ENCODE measurements around the gene TUBA3D. TPM values are rescaled to one million over a fixed set of nuclear protein-coding genes. Genes with fewer than 3 reads are reported as not detected.
A peak's percentile ranks its signal among the peaks of the same experiment; 100 is the strongest.

Gene TUBA3D
- total and polyA plus RNA-seq, 2 of the 13 experiments (the other 11 are each of a cell fraction or from before 2014, with no cell fraction given) = not detected

DNA sequence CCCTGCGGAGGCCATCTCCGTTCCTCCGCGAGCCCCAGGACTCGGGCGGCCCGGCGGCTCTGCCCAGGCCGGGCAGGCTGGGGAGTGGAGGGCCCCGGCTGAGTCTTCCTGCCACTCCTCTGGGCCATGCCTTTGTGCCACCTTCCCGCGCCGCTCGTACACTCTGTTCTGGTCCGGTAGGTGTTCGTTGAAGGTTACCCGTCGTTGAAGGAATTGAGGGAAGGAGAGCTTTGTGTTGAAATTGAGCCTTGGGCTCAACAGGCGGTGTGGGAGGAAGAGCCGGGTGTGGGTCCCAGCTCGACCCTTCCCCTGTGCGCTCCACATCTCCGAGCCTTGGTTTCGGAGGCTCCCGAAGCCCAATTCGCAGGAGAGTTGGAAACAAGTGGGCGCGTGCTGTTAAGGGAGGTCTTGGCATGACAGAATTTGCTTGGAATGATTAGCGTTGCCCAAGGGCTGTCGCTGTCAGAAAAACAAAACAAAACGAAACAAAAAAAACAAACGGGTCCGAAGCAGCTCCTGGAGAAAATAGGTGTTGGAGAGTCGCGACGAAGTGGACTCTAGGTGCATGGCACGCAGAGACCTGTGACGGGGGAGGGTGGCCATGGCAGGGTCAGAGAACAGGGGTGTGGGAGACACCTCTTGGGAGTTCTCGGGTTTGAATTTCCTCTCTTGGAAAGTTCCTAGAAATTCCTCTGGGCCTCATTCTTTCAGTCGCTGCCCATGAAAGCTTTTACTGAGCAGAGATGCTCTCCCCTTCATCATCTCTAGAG is 17.5 kb downstream of the TUBA3D start (continued):
- no peak; the same call in 1 of the 2 replicates for TF ChIP-seq ZGPAT (CRISPR knock-in tag; IDR thresholded peaks at IDR 0.05)
- no peak for TF ChIP-seq STAG1 (CRISPR knock-in tag; IDR thresholded peaks at IDR 0.05)
- TF ChIP-seq ZFP36 (IDR thresholded peaks at IDR 0.05; ENCODE audit: borderline replicate concordance, low read depth, low read length, partially characterized antibody) = no peak
- no peak for TF ChIP-seq ZNF530 (CRISPR knock-in tag; IDR thresholded peaks at IDR 0.05; ENCODE audit: low read depth)
- no peak for TF ChIP-seq SOX5 (CRISPR knock-in tag; IDR thresholded peaks at IDR 0.05; ENCODE audit: borderline replicate concordance)
- TF ChIP-seq KLF6 (CRISPR knock-in tag; IDR thresholded peaks at IDR 0.05) = no peak
- TF ChIP-seq, protein P1, sequence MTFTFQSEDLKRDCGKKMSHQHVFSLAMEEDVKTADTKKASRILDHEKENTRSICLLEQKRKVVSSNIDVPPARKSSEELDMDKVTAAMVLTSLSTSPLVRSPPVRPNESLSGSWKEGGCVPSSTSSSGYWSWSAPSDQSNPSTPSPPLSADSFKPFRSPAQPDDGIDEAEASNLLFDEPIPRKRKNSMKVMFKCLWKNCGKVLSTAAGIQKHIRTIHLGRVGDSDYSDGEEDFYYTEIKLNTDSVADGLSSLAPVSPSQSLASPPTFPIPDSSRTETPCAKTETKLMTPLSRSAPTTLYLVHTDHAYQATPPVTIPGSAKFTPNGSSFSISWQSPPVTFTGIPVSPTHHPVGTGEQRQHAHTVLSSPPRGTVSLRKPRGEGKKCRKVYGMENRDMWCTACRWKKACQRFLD (CRISPR knock-in tag; IDR thresholded peaks at IDR 0.05; ENCODE audit: borderline replicate concordance) = 0 out of 2 replicates have a peak, but pooled peaks have one; percentile 17
- TF ChIP-seq KLF11 (CRISPR knock-in tag; IDR thresholded peaks at IDR 0.05) = no peak
- TF ChIP-seq HOXD1 (CRISPR knock-in tag; IDR thresholded peaks at IDR 0.05) = 0 out of 2 replicates have a peak, but pooled peaks have one; percentile 16
- TF ChIP-seq ZNF20 (CRISPR knock-in tag; IDR thresholded peaks at IDR 0.05) = no peak
- no peak for TF ChIP-seq POLR2AphosphoS5 (IDR thresholded peaks at IDR 0.05; ENCODE audit: low read depth, low read length)
- TF ChIP-seq RARG (CRISPR knock-in tag; IDR thresholded peaks at IDR 0.05; ENCODE audit: low read depth) = 0 out of 2 replicates have a peak, but pooled peaks have one; percentile 38
- TF ChIP-seq NKX3-1 (CRISPR knock-in tag; IDR thresholded peaks at IDR 0.05) = no peak
- no peak for TF ChIP-seq MTF2 (CRISPR knock-in tag; IDR thresholded peaks at IDR 0.05; ENCODE audit: borderline replicate concordance)
- TF ChIP-seq ZNF672 (CRISPR knock-in tag; IDR thresholded peaks at IDR 0.05) = no peak
- TF ChIP-seq, protein P2, sequence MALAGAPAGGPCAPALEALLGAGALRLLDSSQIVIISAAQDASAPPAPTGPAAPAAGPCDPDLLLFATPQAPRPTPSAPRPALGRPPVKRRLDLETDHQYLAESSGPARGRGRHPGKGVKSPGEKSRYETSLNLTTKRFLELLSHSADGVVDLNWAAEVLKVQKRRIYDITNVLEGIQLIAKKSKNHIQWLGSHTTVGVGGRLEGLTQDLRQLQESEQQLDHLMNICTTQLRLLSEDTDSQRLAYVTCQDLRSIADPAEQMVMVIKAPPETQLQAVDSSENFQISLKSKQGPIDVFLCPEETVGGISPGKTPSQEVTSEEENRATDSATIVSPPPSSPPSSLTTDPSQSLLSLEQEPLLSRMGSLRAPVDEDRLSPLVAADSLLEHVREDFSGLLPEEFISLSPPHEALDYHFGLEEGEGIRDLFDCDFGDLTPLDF (CRISPR knock-in tag; IDR thresholded peaks at IDR 0.05) = no peak
- no peak for TF ChIP-seq DMAP1 (CRISPR knock-in tag; IDR thresholded peaks at IDR 0.05)
- no peak for TF ChIP-seq ELF4 (CRISPR knock-in tag; IDR thresholded peaks at IDR 0.05; ENCODE audit: borderline replicate concordance)
- TF ChIP-seq ZFP37 (CRISPR knock-in tag; IDR thresholded peaks at IDR 0.05; ENCODE audit: borderline replicate concordance) = no peak; the same call in 1 of the 2 replicates
- TF ChIP-seq ZNF343 (CRISPR knock-in tag; IDR thresholded peaks at IDR 0.05) = no peak
- 0 out of 2 replicates have a peak, but pooled peaks have one; percentile 11 for TF ChIP-seq DNMT3B (CRISPR knock-in tag; conservative IDR thresholded peaks at IDR 0.05)
- no peak for TF ChIP-seq MYNN (CRISPR knock-in tag; IDR thresholded peaks at IDR 0.05; ENCODE audit: low read depth)
- TF ChIP-seq ZSCAN21 (CRISPR knock-in tag; IDR thresholded peaks at IDR 0.05; ENCODE audit: borderline replicate concordance) = no peak
- no peak for TF ChIP-seq ZNF691 (CRISPR knock-in tag; IDR thresholded peaks at IDR 0.05; ENCODE audit: borderline replicate concordance, low read depth)
- no peak for TF ChIP-seq HMG20B (CRISPR knock-in tag; conservative IDR thresholded peaks at IDR 0.05)
- no peak for TF ChIP-seq TBX2 (CRISPR knock-in tag; IDR thresholded peaks at IDR 0.05; ENCODE audit: borderline replicate concordance)
- TF ChIP-seq ATF1 (CRISPR knock-in tag; IDR thresholded peaks at IDR 0.05) = no peak

Data from HepG2 (cell line).